Astrocyte (in vitro differentiated cells and primary cell): ENCODE results near the gene SEMA6B.

Source experiments
- CTCF ChIP-seq: IDR thresholded peaks from 2 replicates; pipeline ENCODE4 v1.5.1; 2011; ENCODE audit warnings: low read depth, mild to moderate bottlenecking, inconsistent platforms, low read length, moderate library complexity; ENCODE audit not compliant: insufficient read depth
- EZH2 ChIP-seq: IDR thresholded peaks from 2 replicates; pipeline ENCODE4 v1.6.1; 2012; ENCODE audit warnings: mild to moderate bottlenecking, low read length, inconsistent platforms; ENCODE audit not compliant: insufficient read depth

DNA sequence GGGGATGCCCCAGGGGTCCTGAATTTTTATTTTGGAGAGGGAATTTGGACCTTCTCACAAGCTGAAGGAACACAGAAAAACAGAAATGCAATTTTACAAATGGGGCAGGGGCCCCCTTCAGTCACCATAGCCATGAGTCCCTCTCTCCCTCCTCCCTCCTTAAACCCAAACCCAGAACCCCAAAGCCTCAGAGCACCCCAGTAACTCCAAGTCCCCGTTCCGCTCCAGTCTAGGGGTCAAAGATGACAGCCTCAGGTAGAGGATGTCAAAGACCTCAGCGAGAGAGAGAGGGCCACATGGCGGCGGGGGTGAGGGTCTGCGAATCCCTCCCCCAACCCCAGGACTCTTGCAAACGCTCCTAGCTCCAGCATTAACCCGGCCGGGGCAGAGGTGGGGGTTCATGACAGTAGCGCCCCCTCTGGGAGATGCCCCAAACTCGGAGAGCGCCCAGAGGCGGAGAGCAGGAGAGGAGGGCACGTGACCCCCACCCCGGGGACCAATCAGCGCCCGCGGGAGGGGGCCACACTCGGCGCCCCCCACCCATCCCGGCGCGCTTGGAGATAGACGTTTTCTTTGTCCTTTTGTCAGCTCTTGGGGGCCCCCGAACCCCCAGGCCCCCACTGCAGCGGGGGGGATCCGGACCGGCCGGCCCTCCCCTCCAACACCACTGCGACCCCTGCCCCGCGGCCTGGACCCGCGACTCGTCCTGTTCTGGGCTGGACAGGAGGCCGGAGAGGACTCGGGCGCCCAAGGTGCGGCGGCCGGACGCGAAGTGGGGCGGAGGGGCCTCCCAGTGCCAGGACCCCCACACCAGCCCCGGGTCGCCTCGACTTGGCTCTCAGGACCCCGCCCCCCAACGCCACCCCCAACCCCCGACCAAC lies 20.8 kb upstream of the SEMA6B start:
- no peak for TF ChIP-seq CTCF
- peak; percentile 90 for TF ChIP-seq EZH2
